Immature natural killer cell (primary cell): Measurements from ENCODE around the gene NOL11. TPM values are rescaled to one million over a fixed set of nuclear protein-coding genes. Genes with fewer than 3 reads are reported as not detected.
"Not testable (repeated sequence)": the region's sequence is repeated elsewhere in the genome, so short reads cannot be mapped to it uniquely, and the experiment has no call there.

Source experiments
- DNase-seq, 3 donors: peaks; one replicate each; pipeline ENCODE4 v3.0.0; 2022; ENCODE audit warnings: mixed read lengths in 1 of 3
- H3K27ac Mint-ChIP-seq, 6 donors: one replicate each; pipeline ENCODE4 v1.8.0; 2020; ENCODE audit warnings: mixed read lengths in 6 of 6, mild to moderate bottlenecking in 5 of 6, inconsistent platforms in 4 of 6, moderate library complexity in 3 of 6
- H3K27me3 Mint-ChIP-seq, 3 donors: one replicate each; pipeline ENCODE4 v1.8.0; 2020 to 2021; ENCODE audit warnings: low read depth in 3 of 3, mild to moderate bottlenecking in 3 of 3, mixed read lengths in 3 of 3, moderate library complexity in 3 of 3, inconsistent platforms in 1 of 3
- H3K36me3 Mint-ChIP-seq, 3 donors: one replicate each; pipeline ENCODE4 v1.8.0; 2020; ENCODE audit warnings: mixed read lengths in 3 of 3, inconsistent platforms in 2 of 3, mild to moderate bottlenecking in 2 of 3
- H3K4me1 Mint-ChIP-seq, 2 donors: one replicate each; pipeline ENCODE4 v1.8.0; 2020; ENCODE audit warnings: inconsistent platforms in 2 of 2, mild to moderate bottlenecking in 2 of 2, mixed read lengths in 2 of 2, moderate library complexity in 1 of 2
- H3K4me3 Mint-ChIP-seq, 5 donors: one replicate each; pipeline ENCODE4 v1.8.0; 2020; ENCODE audit warnings: mild to moderate bottlenecking in 5 of 5, mixed read lengths in 5 of 5, inconsistent platforms in 3 of 5, moderate library complexity in 3 of 5
- H3K9me3 Mint-ChIP-seq, 6 donors: one replicate each; pipeline ENCODE4 v1.8.0; 2020; ENCODE audit warnings: mild to moderate bottlenecking in 6 of 6, mixed read lengths in 6 of 6, inconsistent platforms in 4 of 6, moderate library complexity in 3 of 6
- polyA plus RNA-seq, 3 donors: library from polyadenylated mRNA; unstranded; fragments of 300-500 nt; fragmentation: Illumina TruSeq; gene quantifications; one replicate each; pipeline ENCODE4 v1.2.3, GENCODE V29; 2021

The NOL11 gene
- polyA plus RNA-seq, 3 donors from 2014 or later = 11.0 to 27.2 (median 12.1) TPM

DNA sequence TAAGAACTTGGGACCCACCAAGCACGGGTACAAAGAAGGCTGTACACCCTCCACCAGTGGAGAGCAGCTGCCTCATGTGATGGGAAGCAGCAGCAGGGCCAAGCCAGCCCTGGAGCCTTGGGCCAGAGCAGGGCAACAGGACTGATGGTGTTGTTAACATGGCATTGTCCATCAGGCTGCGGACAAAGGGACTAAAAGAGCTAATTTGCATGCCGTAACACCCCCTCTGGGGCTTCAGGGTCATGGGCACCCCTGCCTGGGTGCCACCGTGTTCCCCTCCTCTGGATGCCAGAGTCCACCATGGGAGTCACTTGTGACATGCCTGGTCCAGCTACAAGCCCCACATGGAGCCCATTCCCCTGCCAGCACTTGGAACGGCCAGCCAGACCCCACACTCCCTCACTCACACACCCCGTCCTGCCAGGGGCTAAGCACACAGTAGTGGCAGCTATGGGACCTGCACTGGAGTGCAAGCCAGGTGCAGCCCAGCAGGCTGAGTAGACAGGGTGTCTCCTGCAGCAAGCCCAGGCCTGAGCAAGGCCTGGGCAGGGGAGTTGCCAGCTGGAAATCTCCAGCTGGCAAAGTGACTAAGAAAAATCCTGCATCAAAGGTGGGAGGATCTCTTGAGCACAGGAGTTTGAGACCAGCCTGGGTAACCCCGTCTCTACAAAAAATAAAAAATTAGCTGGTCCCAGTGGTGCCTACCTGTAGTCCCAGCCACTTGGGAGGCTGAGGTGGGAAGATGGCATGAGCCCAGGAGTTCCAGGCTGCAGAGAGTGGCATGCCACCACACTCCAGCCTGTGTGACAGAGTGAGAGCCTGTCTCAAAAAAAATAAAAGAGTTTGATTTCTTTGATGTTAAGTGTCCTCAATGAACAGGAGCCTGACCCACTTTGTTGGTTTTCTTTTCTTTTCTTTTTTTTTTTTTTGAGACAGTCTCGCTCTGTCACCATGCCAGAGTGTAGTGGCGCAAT lies 33.7 kb downstream of the NOL11 start:
- Mint-ChIP-seq H3K4me3 (no peak overlapping the region), H3K27me3 (no peaks in the 10 kb centered on the region), H3K27ac (no peak overlapping the region), H3K36me3 (peaks cover 3 to 32% (median 4%) of the 10 kb centered on the region in 3 donors), H3K9me3 (no peaks in the 10 kb centered on the region), H3K4me1 (no peaks in the 10 kb centered on the region)
- DNase-seq = no peak

DNA sequence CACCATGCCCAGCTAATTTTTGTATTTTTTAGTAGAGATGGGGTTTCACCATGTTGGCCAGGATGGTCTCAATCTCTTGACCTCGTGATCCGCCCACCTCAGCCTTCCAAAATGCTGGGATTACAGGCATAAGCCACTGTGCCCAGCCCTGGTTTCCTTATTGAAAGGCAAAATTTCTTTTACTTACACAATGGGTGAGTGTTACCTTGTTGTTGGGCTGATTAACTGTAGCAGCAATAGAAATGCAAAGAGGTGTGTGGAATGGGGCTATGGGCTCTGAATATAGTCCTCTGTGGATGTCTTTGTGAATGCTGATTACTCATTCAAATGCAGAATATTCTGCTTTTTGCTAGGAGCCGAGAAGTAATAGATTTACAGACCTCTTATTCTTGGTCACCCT lies 34.4 kb downstream of the NOL11 start:
- not testable (repeated sequence) for H3K27me3 Mint-ChIP-seq, H3K4me3 Mint-ChIP-seq, H3K4me1 Mint-ChIP-seq, DNase-seq, H3K27ac Mint-ChIP-seq, H3K9me3 Mint-ChIP-seq
- peaks cover 3 to 30% (median 4%) of the 10 kb centered on the region in 3 donors for H3K36me3 Mint-ChIP-seq

- Mint-ChIP-seq H3K9me3 (no peaks in the 10 kb centered on the region), H3K4me1 (no peaks in the 10 kb centered on the region), H3K36me3 (peaks cover 3 to 25% (median 4%) of the 10 kb centered on the region in 3 donors), H3K4me3 (no peak overlapping the region), H3K27ac (peak overlapping the region in 1 of 6 donors; percentile 3), H3K27me3 (no peaks in the 10 kb centered on the region)
- no peak for DNase-seq
These were observed 35.3 kb downstream of the NOL11 start for GRCh38 chr17:67753026-67753425.

- no peak for DNase-seq
- Mint-ChIP-seq H3K27me3 (peaks cover 0 to 2% (median 0%) of the 10 kb centered on the region in 3 donors), H3K9me3 (no peaks in the 10 kb centered on the region), H3K36me3 (peaks cover 3 to 17% (median 4%) of the 10 kb centered on the region in 3 donors), H3K4me1 (no peaks in the 10 kb centered on the region), H3K27ac (no peak overlapping the region), H3K4me3 (no peak overlapping the region)
These were observed 36.3 kb downstream of the NOL11 start for GRCh38 chr17:67754001-67754400.

- not testable (repeated sequence) for DNase-seq, H3K4me1 Mint-ChIP-seq, H3K4me3 Mint-ChIP-seq, H3K27ac Mint-ChIP-seq, H3K27me3 Mint-ChIP-seq, H3K9me3 Mint-ChIP-seq
- peaks cover 3 to 13% (median 4%) of the 10 kb centered on the region in 3 donors for H3K36me3 Mint-ChIP-seq
These were observed 37.0 kb downstream of the NOL11 start for GRCh38 chr17:67754686-67755085.

DNA sequence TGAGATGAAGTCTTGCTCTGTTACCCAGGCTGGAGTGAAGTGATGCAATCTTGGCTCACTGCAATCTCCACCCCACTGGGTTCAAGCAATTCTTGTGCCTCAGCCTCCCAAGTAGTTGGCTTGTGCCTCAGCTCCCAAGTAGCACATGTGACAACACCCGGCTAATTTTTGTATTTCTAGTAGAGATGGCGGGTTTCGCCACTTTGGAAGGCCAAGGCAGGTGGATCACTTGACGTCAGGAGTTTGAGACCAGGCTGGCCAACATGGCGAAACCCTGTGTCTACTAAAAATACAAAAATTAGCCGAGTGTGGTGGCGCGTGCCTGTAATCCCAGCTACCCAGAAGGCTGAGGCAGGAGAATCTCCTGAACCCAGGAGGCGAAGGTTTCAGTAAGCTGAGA lies 39.0 kb downstream of the NOL11 start:
- H3K36me3 Mint-ChIP-seq, H3K27me3 Mint-ChIP-seq, H3K27ac Mint-ChIP-seq, DNase-seq, H3K4me3 Mint-ChIP-seq, H3K9me3 Mint-ChIP-seq, H3K4me1 Mint-ChIP-seq: not testable (repeated sequence)

DNA sequence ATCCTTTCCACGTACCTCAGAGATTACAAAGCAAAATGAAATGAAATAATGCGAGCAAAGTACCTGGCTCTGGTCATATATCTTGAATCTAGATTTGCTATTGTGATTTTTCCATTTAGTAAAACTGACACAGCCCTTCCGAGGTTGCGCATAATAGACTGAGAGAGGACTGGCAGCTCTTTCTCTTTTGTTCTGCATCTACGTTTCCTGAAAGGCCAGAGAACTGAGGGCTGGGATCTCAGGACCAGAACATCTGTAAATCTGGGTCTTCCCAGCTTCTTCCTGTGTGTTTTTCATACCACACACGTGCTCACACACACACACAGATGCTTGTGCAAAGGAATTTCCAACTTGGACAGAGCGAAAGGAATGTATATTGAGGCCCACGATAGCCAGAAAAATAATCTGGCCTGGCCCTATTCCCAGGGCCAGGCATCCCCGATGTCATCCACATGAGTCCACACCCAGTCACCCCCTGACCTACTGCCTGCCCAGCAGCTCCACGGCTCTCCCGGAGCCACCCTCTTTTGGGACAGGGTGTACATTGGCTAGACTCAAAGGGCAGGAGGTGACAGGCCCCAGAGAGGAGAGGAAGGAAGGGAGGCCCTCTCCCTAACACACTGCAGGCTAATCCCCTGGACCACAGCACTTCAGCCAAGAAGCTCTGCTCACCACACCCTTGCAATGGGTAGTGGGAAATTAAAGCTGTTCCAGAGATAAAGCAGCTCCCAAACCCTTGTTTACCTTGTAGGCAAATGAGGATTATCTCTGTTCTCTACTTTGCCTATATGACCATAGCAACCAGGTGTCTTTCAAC lies 41.8 kb downstream of the NOL11 start:
- Mint-ChIP-seq H3K36me3 (peaks cover 0 to 5% (median 0%) of the 10 kb centered on the region in 3 donors), H3K27ac (no peak overlapping the region), H3K4me1 (no peaks in the 10 kb centered on the region), H3K9me3 (no peaks in the 10 kb centered on the region), H3K4me3 (no peak overlapping the region), H3K27me3 (peaks cover 0 to 3% (median 2%) of the 10 kb centered on the region in 3 donors)
- DNase-seq = no peak

- no peak for DNase-seq
- Mint-ChIP-seq H3K36me3 (peaks cover 0 to 5% (median 0%) of the 10 kb centered on the region in 3 donors), H3K9me3 (no peaks in the 10 kb centered on the region), H3K27ac (no peak overlapping the region), H3K27me3 (peaks cover 0 to 6% (median 1%) of the 10 kb centered on the region in 3 donors), H3K4me3 (no peak overlapping the region), H3K4me1 (no peaks in the 10 kb centered on the region)
These were observed 47.9 kb downstream of the NOL11 start for GRCh38 chr17:67765623-67766022.

- Mint-ChIP-seq H3K27ac (no peak overlapping the region), H3K36me3 (peaks cover 0 to 5% (median 0%) of the 10 kb centered on the region in 3 donors), H3K4me1 (no peaks in the 10 kb centered on the region), H3K9me3 (no peaks in the 10 kb centered on the region), H3K4me3 (no peak overlapping the region), H3K27me3 (peaks cover 0 to 6% (median 0%) of the 10 kb centered on the region in 3 donors)
- DNase-seq = no peak
These were observed 51.5 kb downstream of the NOL11 start for GRCh38 chr17:67769231-67769630.

DNA sequence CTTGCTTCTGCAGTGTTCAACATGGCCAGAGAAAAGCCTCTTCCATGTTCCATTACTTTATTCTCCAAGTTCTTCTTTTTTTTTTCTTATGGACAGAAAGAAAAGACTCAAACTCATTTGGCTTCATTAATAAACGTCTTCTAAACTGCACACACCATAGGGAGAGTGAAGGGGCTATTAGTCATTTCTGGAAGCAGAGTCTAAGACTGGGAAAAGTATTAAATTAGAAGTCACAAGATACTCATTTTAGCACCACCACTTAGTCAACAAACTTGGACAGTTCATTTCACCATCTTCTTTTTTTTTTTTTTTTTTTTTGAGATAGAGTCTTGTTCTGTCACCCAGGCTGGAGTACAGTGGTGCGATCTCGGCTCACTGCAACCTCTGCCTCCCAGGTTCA lies 52.8 kb downstream of the NOL11 start:
- H3K27me3 Mint-ChIP-seq = peaks cover 0 to 9% (median 0%) of the 10 kb centered on the region in 3 donors
- DNase-seq = no peak
- no peak overlapping the region for H3K4me3 Mint-ChIP-seq
- H3K9me3 Mint-ChIP-seq = no peaks in the 10 kb centered on the region
- H3K36me3 Mint-ChIP-seq = peaks cover 0 to 1% (median 0%) of the 10 kb centered on the region in 3 donors
- no peak overlapping the region for H3K27ac Mint-ChIP-seq
- H3K4me1 Mint-ChIP-seq = no peaks in the 10 kb centered on the region

DNA sequence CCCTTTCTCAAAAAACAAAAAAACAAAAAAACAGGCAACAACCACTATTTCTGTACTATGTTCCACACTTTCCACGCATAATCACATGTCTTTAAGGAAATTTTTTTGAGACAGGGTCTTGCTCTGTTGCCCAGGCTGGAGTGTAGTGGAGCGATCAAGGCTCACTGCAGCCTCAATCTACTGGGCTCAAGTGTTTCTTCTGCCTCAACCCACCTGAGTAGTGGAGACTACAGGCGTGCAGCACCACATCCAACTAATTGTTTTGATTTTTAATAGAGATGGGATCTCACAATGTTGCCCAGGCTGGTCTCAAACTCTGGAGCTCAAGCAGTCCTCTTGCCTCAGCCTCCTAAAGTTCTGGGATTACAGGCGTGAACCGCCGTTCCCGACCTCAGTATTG lies 54.9 kb downstream of the NOL11 start:
- no peak for DNase-seq
- H3K27me3 Mint-ChIP-seq = peaks cover 0 to 7% (median 0%) of the 10 kb centered on the region in 3 donors
- no peak overlapping the region for H3K4me3 Mint-ChIP-seq
- H3K4me1 Mint-ChIP-seq = no peaks in the 10 kb centered on the region
- H3K9me3 Mint-ChIP-seq = no peaks in the 10 kb centered on the region
- no peak overlapping the region for H3K27ac Mint-ChIP-seq
- H3K36me3 Mint-ChIP-seq = no peaks in the 10 kb centered on the region

DNA sequence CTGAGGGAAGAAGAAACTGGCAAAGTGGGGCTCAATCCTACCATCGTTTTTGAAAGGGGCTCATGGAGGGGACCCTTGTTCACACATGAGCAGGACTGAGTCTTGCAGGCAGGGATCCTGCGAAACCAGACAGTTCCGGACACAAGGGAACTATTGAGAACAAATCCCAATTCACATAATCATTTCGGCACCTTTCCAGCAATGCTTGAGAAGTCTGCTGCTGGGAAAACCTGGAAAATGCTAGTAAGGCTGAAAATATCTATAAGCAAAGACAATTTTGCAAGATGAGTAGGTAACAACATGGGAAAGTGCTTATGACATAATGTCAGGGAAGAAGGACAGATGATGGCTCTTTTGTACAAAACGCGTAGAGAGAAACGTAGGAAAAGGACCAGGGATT lies 55.5 kb downstream of the NOL11 start:
- Mint-ChIP-seq H3K36me3 (no peaks in the 10 kb centered on the region), H3K4me3 (no peak overlapping the region), H3K9me3 (no peaks in the 10 kb centered on the region), H3K27ac (no peak overlapping the region), H3K27me3 (peaks cover 0 to 7% (median 0%) of the 10 kb centered on the region in 3 donors), H3K4me1 (no peaks in the 10 kb centered on the region)
- no peak for DNase-seq

- DNase-seq = peak in 2 of 3 donors; percentile 11 to 18
- Mint-ChIP-seq H3K4me3 (no peak overlapping the region), H3K36me3 (no peaks in the 10 kb centered on the region), H3K9me3 (no peaks in the 10 kb centered on the region), H3K4me1 (no peaks in the 10 kb centered on the region), H3K27ac (no peak overlapping the region), H3K27me3 (peaks cover 0 to 3% (median 0%) of the 10 kb centered on the region in 3 donors)
These were observed 61.4 kb downstream of the NOL11 start for GRCh38 chr17:67779098-67779672.
